KG1 (cell line): ENCODE data around the gene DCAF5.
"Not testable (repeated sequence)": the region's sequence is repeated elsewhere in the genome, so short reads cannot be mapped to it uniquely, and the experiment has no call there.

ENCODE experiments used
- DNase-seq: peaks from one replicate; lab custom pipeline; 2025; lab: John Stamatoyannopoulos, UW

The DCAF5 gene

GRCh38 chr14:69096246-69096645 is 56.7 kb downstream of the DCAF5 start:
- DNase-seq: no peak

DNA sequence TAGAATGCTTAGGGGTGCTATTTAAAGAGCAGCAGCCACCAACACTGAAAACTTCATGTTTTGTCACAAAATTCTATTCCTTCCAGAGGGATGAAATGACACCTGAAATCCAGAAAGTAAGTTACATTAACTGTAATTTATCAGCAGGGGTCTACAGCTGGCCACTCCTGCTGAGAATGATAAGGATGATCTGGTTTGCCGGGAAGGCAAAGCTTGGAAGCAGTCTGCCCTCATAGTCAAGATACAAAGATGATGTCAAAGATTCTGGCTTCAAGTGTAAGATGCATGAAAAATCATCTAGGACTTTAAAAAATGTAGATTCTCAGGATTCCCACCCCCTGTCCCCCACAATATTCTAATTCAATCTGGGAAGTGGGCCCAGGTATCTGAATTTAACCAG is 58.4 kb downstream of the DCAF5 start:
- DNase-seq: no peak

- DNase-seq: no peak
Measured at GRCh38 chr14:69093631-69094421, 59.1 kb downstream of the DCAF5 start.

GRCh38 chr14:69092840-69093422 is 60.0 kb downstream of the DCAF5 start:
- DNase-seq: no peak

- DNase-seq: no peak
Measured at GRCh38 chr14:69091695-69092094, 61.2 kb downstream of the DCAF5 start.

DNA sequence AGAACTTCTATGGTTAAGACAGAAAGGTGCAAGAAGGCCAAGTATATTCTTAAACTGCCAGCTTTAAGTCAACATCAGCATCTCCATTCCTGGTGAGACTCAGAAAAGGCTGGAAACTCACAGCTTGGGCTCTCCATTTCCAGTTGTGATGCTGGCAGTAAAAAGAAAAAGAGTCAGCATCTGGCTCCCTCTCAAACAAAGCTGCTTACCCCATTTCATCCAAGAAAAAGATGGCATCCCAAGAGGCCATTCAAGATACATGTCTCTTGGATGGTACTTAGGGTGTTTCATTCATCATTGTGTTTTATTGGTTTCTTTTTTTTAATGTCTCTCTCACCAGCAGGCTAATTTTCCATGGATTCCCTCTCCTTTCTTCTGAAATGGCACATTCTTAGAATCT is 61.9 kb downstream of the DCAF5 start:
- DNase-seq: no peak

- no peak for DNase-seq
Measured at GRCh38 chr14:69090187-69090789, 62.6 kb downstream of the DCAF5 start.

DNA sequence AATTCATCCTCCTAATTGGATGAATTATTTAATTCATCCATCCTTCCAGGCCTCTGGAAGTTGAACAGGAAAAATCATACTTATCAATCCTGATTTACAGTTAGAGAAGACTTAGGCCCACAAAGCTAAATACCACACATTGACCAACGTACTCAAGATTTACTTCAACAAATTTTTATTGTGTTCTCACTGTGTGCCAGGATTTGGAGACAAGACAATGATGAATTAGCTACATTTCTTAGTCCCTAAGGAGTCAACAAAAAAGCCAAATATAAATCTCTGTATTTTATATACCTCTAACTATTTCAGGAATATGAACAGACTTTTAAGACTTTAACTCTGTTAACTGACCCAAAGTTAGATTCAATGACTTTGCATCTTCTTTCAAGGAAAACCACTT is 63.9 kb downstream of the DCAF5 start:
- DNase-seq: no peak

- DNase-seq: no peak
Measured at GRCh38 chr14:69088586-69088985, 64.3 kb downstream of the DCAF5 start.

- no peak for DNase-seq
Measured at GRCh38 chr14:69087061-69087461, 65.9 kb downstream of the DCAF5 start.

DNA sequence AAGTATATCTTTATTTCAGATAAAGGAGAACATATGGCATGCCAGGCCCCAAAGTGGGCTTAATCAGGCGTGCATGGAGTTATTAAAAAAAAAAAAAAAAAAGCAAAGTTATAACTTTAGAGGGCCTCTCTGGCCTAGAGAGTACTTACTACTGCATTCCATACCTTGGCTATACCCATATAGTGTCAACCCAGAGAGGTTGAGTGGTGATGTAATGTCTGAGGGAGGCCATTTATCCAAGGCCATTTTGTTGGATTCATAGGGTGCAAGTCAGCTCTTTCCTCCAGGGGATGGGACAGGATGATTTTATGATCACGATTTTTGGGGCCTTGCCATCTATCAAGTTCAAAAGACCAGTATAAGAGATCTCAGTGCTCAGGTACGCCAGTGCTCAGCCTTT is 66.4 kb downstream of the DCAF5 start:
- no peak for DNase-seq

DNA sequence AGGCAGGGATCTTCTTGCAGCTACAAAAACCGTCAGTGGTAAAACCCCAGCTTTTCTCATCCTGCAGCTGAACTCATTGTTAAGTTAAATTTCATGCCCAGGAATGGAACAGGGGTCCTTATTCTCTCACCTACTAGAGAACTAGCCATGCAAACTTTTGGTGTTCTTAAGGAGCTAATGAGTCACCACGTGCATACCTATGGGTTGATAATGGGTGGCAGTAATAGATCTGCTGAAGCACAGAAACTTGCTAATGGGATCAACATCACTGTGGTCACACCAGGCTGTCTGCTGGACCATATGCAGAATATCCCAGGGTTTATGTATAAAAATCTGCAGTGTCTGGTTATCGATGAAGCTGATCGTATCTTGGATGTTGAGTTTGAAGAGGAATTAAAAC is 68.9 kb downstream of the DCAF5 start:
- DNase-seq: no peak

DNA sequence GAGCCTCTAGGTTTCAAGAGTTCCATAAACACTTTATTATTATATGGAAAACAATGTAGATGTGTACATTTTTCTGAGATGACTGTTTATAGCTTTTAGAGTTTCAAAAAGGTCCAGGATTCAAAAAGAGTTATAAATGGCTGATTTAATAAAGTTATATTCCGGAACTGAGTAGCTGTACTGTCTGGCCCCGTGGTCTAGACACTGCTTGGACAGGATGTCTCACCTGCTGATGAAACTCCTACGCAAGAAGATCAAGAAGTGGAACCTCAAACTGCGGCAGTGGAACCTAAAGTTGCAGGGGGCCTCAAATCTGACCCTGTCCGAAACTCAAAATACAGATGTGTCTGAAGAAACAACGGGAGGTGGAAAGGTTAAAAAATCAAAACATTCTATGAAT is 69.7 kb downstream of the DCAF5 start:
- DNase-seq: no peak

DNA sequence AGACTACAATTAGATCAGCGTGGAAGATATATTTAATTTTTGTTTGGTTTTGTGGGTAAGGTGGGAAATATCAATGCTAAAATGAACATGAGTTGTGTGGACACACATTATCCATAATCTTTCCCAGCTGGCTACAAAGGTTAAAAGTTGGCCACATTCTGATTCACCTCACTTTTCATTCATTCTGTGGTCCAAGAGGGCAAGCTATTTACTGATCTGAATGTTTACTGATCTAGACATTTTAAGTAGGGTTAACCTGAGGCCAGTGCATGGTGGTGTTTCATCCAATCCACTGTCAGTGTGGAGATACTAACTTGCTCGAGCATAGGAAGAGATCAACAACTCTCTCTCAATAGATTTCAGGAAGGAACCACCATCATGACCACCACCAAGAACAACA is 71.6 kb downstream of the DCAF5 start:
- DNase-seq: no peak

- no peak for DNase-seq
Measured at GRCh38 chr14:69079747-69080146, 73.2 kb downstream of the DCAF5 start.

DNA sequence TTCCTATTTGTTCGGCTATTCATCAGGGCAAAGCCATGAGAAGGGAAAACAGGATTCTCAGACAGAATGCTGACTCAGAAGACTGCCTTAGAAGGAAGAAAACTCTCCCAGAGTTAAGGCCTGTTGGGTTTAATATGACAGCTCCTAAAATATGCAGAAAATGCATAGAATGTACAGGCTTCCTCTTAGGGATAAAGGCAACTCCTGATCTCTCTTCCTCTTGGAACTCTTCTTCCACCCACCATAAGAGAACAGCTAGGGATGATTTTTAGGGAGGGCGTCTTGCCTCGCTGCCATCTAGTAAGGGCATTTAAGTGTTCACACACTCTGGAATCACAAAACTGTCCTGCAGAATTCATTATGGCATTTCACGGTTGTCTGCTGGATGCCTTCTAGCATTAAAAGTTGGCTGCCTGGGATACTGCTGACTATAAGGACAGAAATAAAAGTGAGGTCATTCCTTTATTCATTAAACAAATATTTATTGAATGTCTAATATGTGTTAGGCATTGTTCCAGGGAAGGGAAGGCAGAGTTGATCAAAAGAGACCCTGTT is 73.7 kb downstream of the DCAF5 start:
- DNase-seq: no peak

GRCh38 chr14:69077841-69078240 is 75.1 kb downstream of the DCAF5 start:
- no peak for DNase-seq

GRCh38 chr14:69077185-69077584 is 75.7 kb downstream of the DCAF5 start:
- DNase-seq: not testable (repeated sequence)

DNA sequence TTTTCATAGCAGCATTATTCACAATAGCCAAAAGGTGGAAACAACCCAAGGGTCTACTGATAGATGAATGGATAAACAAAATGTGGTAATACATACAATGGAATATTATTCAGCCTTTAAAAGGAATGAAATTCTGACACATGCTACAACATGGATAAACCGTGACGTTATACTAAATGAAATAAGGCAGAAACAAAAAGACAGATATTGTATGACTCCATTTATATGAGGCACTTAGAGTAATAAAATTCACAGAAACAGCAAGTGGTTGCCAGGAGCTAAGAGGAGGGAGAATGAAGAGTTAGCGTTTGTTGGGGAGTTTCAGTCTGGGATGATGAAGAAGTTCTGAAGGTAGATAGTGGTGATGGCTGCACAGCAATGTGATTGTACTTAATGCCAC is 76.6 kb downstream of the DCAF5 start:
- DNase-seq: no peak

- DNase-seq: no peak
Measured at GRCh38 chr14:69073915-69074314, 79.0 kb downstream of the DCAF5 start.

- DNase-seq: no peak
Measured at GRCh38 chr14:69073429-69073828, 79.5 kb downstream of the DCAF5 start.

DNA sequence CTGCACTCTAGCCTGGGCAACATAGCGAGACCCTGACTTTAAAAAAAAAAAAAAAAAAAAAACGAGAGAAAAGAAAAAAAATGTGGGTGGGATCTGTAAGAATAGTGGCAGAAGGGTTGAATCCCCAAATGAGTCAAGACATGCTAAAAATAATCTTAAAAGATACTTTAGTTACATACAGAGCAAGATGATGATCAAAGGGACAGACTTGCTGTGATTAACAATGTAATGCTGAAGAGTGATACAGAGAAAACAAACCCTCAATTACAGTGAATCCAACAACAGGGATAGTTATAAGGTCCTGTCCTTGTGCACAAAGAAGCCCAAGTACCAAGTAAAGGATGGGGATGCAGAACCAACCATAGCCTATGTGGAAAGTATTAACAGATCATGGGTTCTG is 80.3 kb downstream of the DCAF5 start:
- DNase-seq: no peak

- DNase-seq: no peak
Measured at GRCh38 chr14:69068744-69069421, 84.0 kb downstream of the DCAF5 start.
